NCI-H510A (cell line): ENCODE results near the gene GBX2.

Experiments
- DNase-seq: peaks from one replicate; lab custom pipeline; 2025; lab: John Stamatoyannopoulos, UW

GBX2 gene

GRCh38 chr2:236180831-236181453, 12.8 kb upstream of the GBX2 start:
- no peak for DNase-seq

GRCh38 chr2:236180076-236180816, 12.1 kb upstream of the GBX2 start:
- no peak for DNase-seq

- no peak for DNase-seq
These were observed 11.3 kb upstream of the GBX2 start for GRCh38 chr2:236179236-236180075.

GRCh38 chr2:236178890-236179235, 10.7 kb upstream of the GBX2 start:
- DNase-seq: no peak

GRCh38 chr2:236177967-236178889, 10.0 kb upstream of the GBX2 start:
- DNase-seq: peak; percentile 19

GRCh38 chr2:236177604-236177966, 9.4 kb upstream of the GBX2 start:
- DNase-seq: no peak

- DNase-seq: no peak
These were observed 8.8 kb upstream of the GBX2 start for GRCh38 chr2:236176951-236177350.

GRCh38 chr2:236176417-236176816, 8.2 kb upstream of the GBX2 start:
- no peak for DNase-seq

GRCh38 chr2:236175548-236176150, 7.5 kb upstream of the GBX2 start:
- DNase-seq: no peak

- no peak for DNase-seq
These were observed 5.8 kb upstream of the GBX2 start for GRCh38 chr2:236173729-236174607.

GRCh38 chr2:236173036-236173728, 5.0 kb upstream of the GBX2 start:
- no peak for DNase-seq

GRCh38 chr2:236172255-236173035, 4.3 kb upstream of the GBX2 start:
- no peak for DNase-seq

GRCh38 chr2:236171680-236172254, 3.6 kb upstream of the GBX2 start:
- no peak for DNase-seq

GRCh38 chr2:236171181-236171679, 3.0 kb upstream of the GBX2 start:
- DNase-seq: no peak

GRCh38 chr2:236170590-236171165, 2.5 kb upstream of the GBX2 start:
- DNase-seq: no peak

- DNase-seq: no peak
These were observed 1.8 kb upstream of the GBX2 start for GRCh38 chr2:236169741-236170589.

GRCh38 chr2:236169151-236169721, 1.1 kb upstream of the GBX2 start:
- DNase-seq: no peak
